ENCODE data around the gene CCNY. TPM values are rescaled to one million over a fixed set of nuclear protein-coding genes. Genes with fewer than 3 reads are reported as not detected.
"Not testable (repeated sequence)": the region's sequence is repeated elsewhere in the genome, so short reads cannot be mapped to it uniquely, and the experiment has no call there.

The CCNY gene
- total RNA-seq, 2 donors from 2014 or later = 60.5 to 65.9 TPM

- Histone ChIP-seq H3K9me3 (ENCODE audit: control insufficient read depth, low read length) (no peaks in the 10 kb centered on the region), H3K9ac (ENCODE audit: extremely low read depth, low read length, poor library complexity, severe bottlenecking) (no peak overlapping the region), H3K4me1 (ENCODE audit: control insufficient read depth, insufficient read depth, low read length) (no peaks in the 10 kb centered on the region), H3K4me3 (ENCODE audit: low read length) (no peak overlapping the region), H3K27me3 (ENCODE audit: control insufficient read depth, insufficient read depth, low read length, poor library complexity, severe bottlenecking) (no peaks in the 10 kb centered on the region), H3K36me3 (ENCODE audit: control insufficient read depth, insufficient read depth, low read length) (no peaks in the 10 kb centered on the region), H3K27ac (ENCODE audit: low read depth, low read length) (no peak overlapping the region)
- Mint-ChIP-seq H3K4me3 (no peak overlapping the region), H3K9me3 (no peaks in the 10 kb centered on the region), H3K27ac (no peak overlapping the region), H3K4me1 (no peaks in the 10 kb centered on the region), H3K27me3 (ENCODE audit: insufficient read depth) (peaks cover 2% of the 10 kb centered on the region), H3K36me3 (ENCODE audit: low read depth) (no peaks in the 10 kb centered on the region)
- no peak for DNase-seq
- TF ChIP-seq, protein P1, sequence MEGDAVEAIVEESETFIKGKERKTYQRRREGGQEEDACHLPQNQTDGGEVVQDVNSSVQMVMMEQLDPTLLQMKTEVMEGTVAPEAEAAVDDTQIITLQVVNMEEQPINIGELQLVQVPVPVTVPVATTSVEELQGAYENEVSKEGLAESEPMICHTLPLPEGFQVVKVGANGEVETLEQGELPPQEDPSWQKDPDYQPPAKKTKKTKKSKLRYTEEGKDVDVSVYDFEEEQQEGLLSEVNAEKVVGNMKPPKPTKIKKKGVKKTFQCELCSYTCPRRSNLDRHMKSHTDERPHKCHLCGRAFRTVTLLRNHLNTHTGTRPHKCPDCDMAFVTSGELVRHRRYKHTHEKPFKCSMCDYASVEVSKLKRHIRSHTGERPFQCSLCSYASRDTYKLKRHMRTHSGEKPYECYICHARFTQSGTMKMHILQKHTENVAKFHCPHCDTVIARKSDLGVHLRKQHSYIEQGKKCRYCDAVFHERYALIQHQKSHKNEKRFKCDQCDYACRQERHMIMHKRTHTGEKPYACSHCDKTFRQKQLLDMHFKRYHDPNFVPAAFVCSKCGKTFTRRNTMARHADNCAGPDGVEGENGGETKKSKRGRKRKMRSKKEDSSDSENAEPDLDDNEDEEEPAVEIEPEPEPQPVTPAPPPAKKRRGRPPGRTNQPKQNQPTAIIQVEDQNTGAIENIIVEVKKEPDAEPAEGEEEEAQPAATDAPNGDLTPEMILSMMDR (conservative IDR thresholded peaks at IDR 0.05) = no peak
- WGBS, 2 experiments (ENCODE audit: insufficient coverage in 1 of 2, insufficient read length in 1 of 2) = 89 to 90% methylated on average over 9 of the region's 9 CpGs
These were observed 29.5 kb upstream of the CCNY start for GRCh38 chr10:35306852-35307251.

DNA sequence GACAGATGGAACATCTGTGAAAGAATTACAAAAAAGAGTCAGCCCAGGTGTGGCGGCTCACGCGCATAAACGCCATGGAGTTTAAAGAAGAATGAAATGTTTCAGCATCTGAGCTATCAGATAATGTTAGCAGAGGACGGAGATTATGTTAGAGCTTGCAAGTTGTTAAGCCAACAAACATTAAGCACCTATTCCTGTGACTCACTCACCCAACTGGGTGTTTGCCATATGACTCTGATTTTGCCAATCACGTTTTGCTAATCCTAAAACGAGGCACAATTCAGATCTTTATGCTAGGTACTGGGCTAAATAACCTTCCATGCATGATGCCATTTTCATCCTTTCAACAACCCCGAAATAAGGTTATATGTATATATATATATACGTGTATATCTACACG lies 29.0 kb upstream of the CCNY start:
- H3K4me3 ChIP-seq (ENCODE audit: low read length) = no peak overlapping the region
- Mint-ChIP-seq H3K4me3 (no peak overlapping the region), H3K27ac (no peak overlapping the region), H3K36me3 (ENCODE audit: low read depth) (no peaks in the 10 kb centered on the region), H3K9me3 (no peaks in the 10 kb centered on the region), H3K27me3 (ENCODE audit: insufficient read depth) (peaks cover 2% of the 10 kb centered on the region), H3K4me1 (no peaks in the 10 kb centered on the region)
- no peak overlapping the region for H3K9ac ChIP-seq (ENCODE audit: extremely low read depth, low read length, poor library complexity, severe bottlenecking)
- H3K36me3 ChIP-seq (ENCODE audit: control insufficient read depth, insufficient read depth, low read length) = no peaks in the 10 kb centered on the region
- H3K27me3 ChIP-seq (ENCODE audit: control insufficient read depth, insufficient read depth, low read length, poor library complexity, severe bottlenecking) = no peaks in the 10 kb centered on the region
- no peaks in the 10 kb centered on the region for H3K9me3 ChIP-seq (ENCODE audit: control insufficient read depth, low read length)
- WGBS, 2 experiments (ENCODE audit: insufficient coverage in 1 of 2, insufficient read length in 1 of 2) = 86 to 91% methylated on average over 5 to 7 of the region's 10 CpGs
- no peaks in the 10 kb centered on the region for H3K4me1 ChIP-seq (ENCODE audit: control insufficient read depth, insufficient read depth, low read length)
- DNase-seq = no peak
- H3K27ac ChIP-seq (ENCODE audit: low read depth, low read length) = no peak overlapping the region
- TF ChIP-seq, protein P1 (conservative IDR thresholded peaks at IDR 0.05) = no peak

DNA sequence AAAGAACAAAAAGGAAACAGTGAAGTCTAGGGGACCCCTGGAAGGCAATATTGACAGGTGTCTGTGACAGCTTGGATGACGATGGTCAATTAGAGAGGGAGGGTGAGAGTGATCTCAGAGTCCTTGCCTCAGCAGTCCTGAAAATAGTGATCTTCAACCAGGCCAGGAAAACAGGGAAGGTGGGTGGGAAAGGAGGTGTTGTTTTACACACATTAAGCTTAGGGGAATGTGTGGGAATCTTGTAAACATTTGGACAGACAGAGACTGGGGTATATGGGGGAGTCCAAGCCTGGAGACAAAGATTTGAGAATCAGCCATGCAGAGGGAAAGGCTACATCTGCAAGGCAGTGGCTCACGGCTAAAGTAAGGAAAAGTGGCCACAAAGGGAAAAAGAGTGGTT lies 27.5 kb upstream of the CCNY start:
- H3K9ac ChIP-seq (ENCODE audit: extremely low read depth, low read length, poor library complexity, severe bottlenecking) = no peak overlapping the region
- TF ChIP-seq, protein P1 (conservative IDR thresholded peaks at IDR 0.05) = no peak
- no peaks in the 10 kb centered on the region for H3K4me1 ChIP-seq (ENCODE audit: control insufficient read depth, insufficient read depth, low read length)
- H3K27ac Mint-ChIP-seq = peak overlapping the region; percentile 19
- H3K36me3 Mint-ChIP-seq (ENCODE audit: low read depth) = no peaks in the 10 kb centered on the region
- H3K27me3 ChIP-seq (ENCODE audit: control insufficient read depth, insufficient read depth, low read length, poor library complexity, severe bottlenecking) = no peaks in the 10 kb centered on the region
- no peak overlapping the region for H3K4me3 Mint-ChIP-seq
- peaks cover 4% of the 10 kb centered on the region for H3K27me3 Mint-ChIP-seq (ENCODE audit: insufficient read depth)
- H3K4me1 Mint-ChIP-seq = no peaks in the 10 kb centered on the region
- H3K36me3 ChIP-seq (ENCODE audit: control insufficient read depth, insufficient read depth, low read length) = no peaks in the 10 kb centered on the region
- H3K4me3 ChIP-seq (ENCODE audit: low read length) = no peak overlapping the region
- peaks cover 2% of the 10 kb centered on the region for H3K9me3 Mint-ChIP-seq
- H3K27ac ChIP-seq (ENCODE audit: low read depth, low read length) = peak overlapping the region; percentile 17
- no peaks in the 10 kb centered on the region for H3K9me3 ChIP-seq (ENCODE audit: control insufficient read depth, low read length)
- no peak for DNase-seq
- whole genome bisulfite sequencing, 2 experiments (ENCODE audit: insufficient coverage in 1 of 2, insufficient read length in 1 of 2) = 75 to 89% methylated on average over 2 of the region's 2 CpGs

DNA sequence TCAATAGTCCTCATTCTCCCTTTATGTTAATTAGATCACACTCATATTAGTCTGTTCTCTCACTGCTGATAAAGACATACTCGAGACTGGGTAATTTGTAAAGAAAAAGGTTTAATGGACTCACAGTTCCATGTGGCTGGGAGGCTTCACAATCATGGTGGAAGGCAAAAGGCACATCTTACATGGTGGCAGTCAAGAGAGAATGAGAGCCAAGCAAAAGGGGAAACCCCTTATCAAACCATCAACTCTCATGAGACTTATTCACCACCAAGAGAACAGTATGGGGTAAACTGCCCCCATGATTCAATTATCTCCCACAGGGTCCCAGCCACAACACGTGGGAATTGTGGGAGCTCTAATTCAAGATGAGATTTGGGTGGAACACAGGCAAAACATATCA lies 22.2 kb upstream of the CCNY start:
- H3K9me3 Mint-ChIP-seq = peaks cover 18% of the 10 kb centered on the region
- not testable (repeated sequence) for H3K27ac ChIP-seq (ENCODE audit: low read depth, low read length); H3K9me3 ChIP-seq (ENCODE audit: control insufficient read depth, low read length); DNase-seq; H3K4me1 Mint-ChIP-seq; H3K27me3 ChIP-seq (ENCODE audit: control insufficient read depth, insufficient read depth, low read length, poor library complexity, severe bottlenecking); H3K9ac ChIP-seq (ENCODE audit: extremely low read depth, low read length, poor library complexity, severe bottlenecking); H3K36me3 ChIP-seq (ENCODE audit: control insufficient read depth, insufficient read depth, low read length); H3K4me3 ChIP-seq (ENCODE audit: low read length); H3K27ac Mint-ChIP-seq; H3K4me1 ChIP-seq (ENCODE audit: control insufficient read depth, insufficient read depth, low read length); H3K27me3 Mint-ChIP-seq (ENCODE audit: insufficient read depth); H3K4me3 Mint-ChIP-seq
- 80 to 97% methylated on average over 1 to 2 of the region's 2 CpGs for WGBS, 2 experiments (ENCODE audit: insufficient coverage in 1 of 2, insufficient read length in 1 of 2)
- peaks cover 37% of the 10 kb centered on the region for H3K36me3 Mint-ChIP-seq (ENCODE audit: low read depth)

DNA sequence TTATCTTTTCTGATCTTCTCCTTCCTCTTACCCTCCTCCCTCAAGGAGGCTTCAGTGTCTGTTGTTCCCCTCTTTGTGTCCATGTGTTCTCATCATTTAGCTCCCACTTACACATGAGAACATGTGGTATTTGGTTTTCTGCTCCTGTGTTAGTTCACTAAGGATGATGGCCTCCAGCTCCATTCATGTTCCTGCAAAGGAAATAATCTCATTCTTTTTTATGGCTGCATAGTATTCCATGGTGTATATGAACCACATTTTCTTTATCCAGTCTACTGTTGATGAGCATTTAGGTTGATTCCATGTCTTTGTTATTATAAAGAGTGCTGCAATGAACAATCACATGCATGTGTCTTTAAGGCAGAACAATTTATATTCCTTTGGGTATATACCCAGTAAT lies 21.1 kb upstream of the CCNY start:
- H3K36me3 Mint-ChIP-seq (ENCODE audit: low read depth) = peaks cover 38% of the 10 kb centered on the region
- H3K27me3 ChIP-seq (ENCODE audit: control insufficient read depth, insufficient read depth, low read length, poor library complexity, severe bottlenecking); H3K36me3 ChIP-seq (ENCODE audit: control insufficient read depth, insufficient read depth, low read length); H3K27me3 Mint-ChIP-seq (ENCODE audit: insufficient read depth); H3K9ac ChIP-seq (ENCODE audit: extremely low read depth, low read length, poor library complexity, severe bottlenecking); H3K27ac ChIP-seq (ENCODE audit: low read depth, low read length); H3K4me1 ChIP-seq (ENCODE audit: control insufficient read depth, insufficient read depth, low read length); H3K9me3 ChIP-seq (ENCODE audit: control insufficient read depth, low read length); H3K4me3 Mint-ChIP-seq; H3K27ac Mint-ChIP-seq; DNase-seq; H3K4me3 ChIP-seq (ENCODE audit: low read length); H3K4me1 Mint-ChIP-seq: not testable (repeated sequence)
- peaks cover 18% of the 10 kb centered on the region for H3K9me3 Mint-ChIP-seq
